ENCODE data around the gene ICAM4. TPM values are rescaled to one million over a fixed set of nuclear protein-coding genes. Genes with fewer than 3 reads are reported as not detected.

Gene ICAM4
- total RNA-seq, 1 experiment from 2014 or later, result 2.8 TPM

- Histone ChIP-seq H3K27me3 (no peaks in the 10 kb centered on the region), H3K36me3 (no peaks in the 10 kb centered on the region), H3K4me3 (peak overlapping the region; percentile 52), H3K9me3 (replicated peaks) (no peaks in the 10 kb centered on the region; the same call in 1 of the 2 replicates), H3K27ac (no peak overlapping the region), H3K4me1 (no peaks in the 10 kb centered on the region; the same call in 1 of the 2 replicates)
- DNase-seq, result peak; percentile 82
Observed at GRCh38 chr19:10292206-10292788, 5.5 kb downstream of the ICAM4 start.

GRCh38 chr19:10292789-10293636, 6.3 kb downstream of the ICAM4 start:
- DNase-seq, result no peak
- H3K9me3 ChIP-seq (replicated peaks), result no peaks in the 10 kb centered on the region; the same call in 1 of the 2 replicates
- no peaks in the 10 kb centered on the region for H3K4me1 ChIP-seq
- no peaks in the 10 kb centered on the region for H3K27me3 ChIP-seq
- H3K36me3 ChIP-seq, result no peaks in the 10 kb centered on the region
- peak overlapping the region; percentile 52 for H3K4me3 ChIP-seq
- H3K27ac ChIP-seq, result no peak overlapping the region

- no peaks in the 10 kb centered on the region; the same call in 1 of the 2 replicates for H3K9me3 ChIP-seq (replicated peaks)
- H3K4me1 ChIP-seq, result no peaks in the 10 kb centered on the region
- DNase-seq, result no peak
- no peak overlapping the region for H3K4me3 ChIP-seq
- H3K27ac ChIP-seq, result no peak overlapping the region
- H3K27me3 ChIP-seq, result no peaks in the 10 kb centered on the region
- no peaks in the 10 kb centered on the region for H3K36me3 ChIP-seq
Observed at GRCh38 chr19:10293637-10294367, 7.0 kb downstream of the ICAM4 start.

- H3K27me3 ChIP-seq, result no peaks in the 10 kb centered on the region
- H3K27ac ChIP-seq, result no peak overlapping the region
- no peak overlapping the region for H3K4me3 ChIP-seq
- H3K4me1 ChIP-seq, result no peaks in the 10 kb centered on the region
- H3K36me3 ChIP-seq, result no peaks in the 10 kb centered on the region
- no peaks in the 10 kb centered on the region for H3K9me3 ChIP-seq (replicated peaks)
- DNase-seq, result no peak
Observed at GRCh38 chr19:10294368-10294697, 7.6 kb downstream of the ICAM4 start.

- H3K36me3 ChIP-seq, result no peaks in the 10 kb centered on the region
- no peaks in the 10 kb centered on the region for H3K27me3 ChIP-seq
- H3K4me1 ChIP-seq, result no peaks in the 10 kb centered on the region
- no peak overlapping the region for H3K4me3 ChIP-seq
- no peaks in the 10 kb centered on the region for H3K9me3 ChIP-seq (replicated peaks)
- H3K27ac ChIP-seq, result no peak overlapping the region
- DNase-seq, result no peak
Observed at GRCh38 chr19:10295305-10295846, 8.6 kb downstream of the ICAM4 start.

GRCh38 chr19:10295847-10296591, 9.3 kb downstream of the ICAM4 start:
- H3K4me3 ChIP-seq, result no peak overlapping the region
- H3K27ac ChIP-seq, result no peak overlapping the region
- no peak for DNase-seq
- no peaks in the 10 kb centered on the region for H3K27me3 ChIP-seq
- H3K9me3 ChIP-seq (replicated peaks), result no peaks in the 10 kb centered on the region
- H3K36me3 ChIP-seq, result no peaks in the 10 kb centered on the region
- no peaks in the 10 kb centered on the region for H3K4me1 ChIP-seq

GRCh38 chr19:10299545-10300458, 13.0 kb downstream of the ICAM4 start:
- Histone ChIP-seq H3K36me3 (no peaks in the 10 kb centered on the region), H3K27me3 (no peaks in the 10 kb centered on the region), H3K4me1 (no peaks in the 10 kb centered on the region), H3K9me3 (replicated peaks) (no peaks in the 10 kb centered on the region), H3K4me3 (no peak overlapping the region), H3K27ac (no peak overlapping the region)
- no peak for DNase-seq

- H3K9me3 ChIP-seq (replicated peaks), result no peaks in the 10 kb centered on the region
- DNase-seq, result no peak
- H3K27ac ChIP-seq, result no peak overlapping the region
- H3K4me3 ChIP-seq, result no peak overlapping the region
- H3K36me3 ChIP-seq, result no peaks in the 10 kb centered on the region
- no peaks in the 10 kb centered on the region for H3K4me1 ChIP-seq
- no peaks in the 10 kb centered on the region for H3K27me3 ChIP-seq
Observed at GRCh38 chr19:10305139-10305806, 18.5 kb downstream of the ICAM4 start.

- H3K27me3 ChIP-seq, result no peaks in the 10 kb centered on the region
- H3K4me3 ChIP-seq, result no peak overlapping the region
- no peak for DNase-seq
- no peaks in the 10 kb centered on the region for H3K9me3 ChIP-seq (replicated peaks)
- no peaks in the 10 kb centered on the region for H3K36me3 ChIP-seq
- no peaks in the 10 kb centered on the region for H3K4me1 ChIP-seq
- no peak overlapping the region for H3K27ac ChIP-seq
Observed at GRCh38 chr19:10306327-10306726, 19.6 kb downstream of the ICAM4 start.

- no peaks in the 10 kb centered on the region for H3K4me1 ChIP-seq
- H3K4me3 ChIP-seq, result no peak within 1 kb of the TSS
- H3K27ac ChIP-seq, result no peak within 1 kb of the TSS
- H3K27me3 ChIP-seq, result no peaks in the 10 kb centered on the region
- H3K36me3 ChIP-seq, result peaks cover 2% of the 10 kb centered on the region; the same call in 1 of the 2 replicates
- H3K9me3 ChIP-seq (replicated peaks), result no peaks in the 10 kb centered on the region
- DNase-seq, result no peak
Observed at GRCh38 chr19:10309423-10309822, 22.7 kb downstream of the ICAM4 start, which contains the start of gene ZGLP1. Gene ZGLP1 (minus strand): TSS chr19:10309815.

- no peaks in the 10 kb centered on the region for H3K9me3 ChIP-seq (replicated peaks)
- peaks cover 4% of the 10 kb centered on the region; the same call in 1 of the 2 replicates for H3K4me1 ChIP-seq
- H3K27me3 ChIP-seq, result no peaks in the 10 kb centered on the region
- H3K36me3 ChIP-seq, result peaks cover 18% of the 10 kb centered on the region
- peak; percentile 84 to 88 for DNase-seq
- H3K4me3 ChIP-seq, result peak within 1 kb of the TSS; percentile 78
- H3K27ac ChIP-seq, result peak within 1 kb of the TSS; percentile 30; the same call in 1 of the 2 replicates
Observed at GRCh38 chr19:10315335-10316214, 28.8 kb downstream of the ICAM4 start, which contains the start of gene FDX2. Gene FDX2 (minus strand): TSS chr19:10316015. CDS start chr19:10315996, 19 bp downstream.

Measured in SJCRH30 (cell line).